ENCODE results near the gene DCHS2.
A peak's percentile ranks its signal among the peaks of the same experiment; 100 is the strongest.

Gene DCHS2

GRCh38 chr4:154329939-154330338 lies 161.7 kb downstream of the DCHS2 start:
- H3K4me3 ChIP-seq (ENCODE audit: low read depth, low read length), result no peak overlapping the region
- in situ Hi-C loops (cut with HindIII; ENCODE audit: low sequenced_read_pairs), result no loop called here
- no peak for DNase-seq (ENCODE audit: low read depth)
- no peak for TF ChIP-seq CTCF (IDR thresholded peaks at IDR 0.05; ENCODE audit: low read depth, low read length, missing control alignments)

- TF ChIP-seq CTCF (IDR thresholded peaks at IDR 0.05; ENCODE audit: low read depth, low read length, missing control alignments), result peak; percentile 23
- H3K4me3 ChIP-seq (ENCODE audit: low read depth, low read length), result no peak overlapping the region
- DNase-seq (ENCODE audit: low read depth), result peak; percentile 22
- in situ Hi-C loops (cut with HindIII; ENCODE audit: low sequenced_read_pairs), result no loop called here
Measured at GRCh38 chr4:154329268-154329868, 162.2 kb downstream of the DCHS2 start.

- DNase-seq (ENCODE audit: low read depth), result no peak
- no peak overlapping the region for H3K4me3 ChIP-seq (ENCODE audit: low read depth, low read length)
- no peak for TF ChIP-seq CTCF (IDR thresholded peaks at IDR 0.05; ENCODE audit: low read depth, low read length, missing control alignments)
- in situ Hi-C loops (cut with HindIII; ENCODE audit: low sequenced_read_pairs), result no loop called here
Measured at GRCh38 chr4:154328030-154328429, 163.6 kb downstream of the DCHS2 start.

- in situ Hi-C loops (cut with HindIII; ENCODE audit: low sequenced_read_pairs), result no loop called here
- no peak for DNase-seq (ENCODE audit: low read depth)
- TF ChIP-seq CTCF (IDR thresholded peaks at IDR 0.05; ENCODE audit: low read depth, low read length, missing control alignments), result no peak
- H3K4me3 ChIP-seq (ENCODE audit: low read depth, low read length), result no peak overlapping the region
Measured at GRCh38 chr4:154320521-154320920, 171.1 kb downstream of the DCHS2 start.

- no peak for TF ChIP-seq CTCF (IDR thresholded peaks at IDR 0.05; ENCODE audit: low read depth, low read length, missing control alignments)
- H3K4me3 ChIP-seq (ENCODE audit: low read depth, low read length), result no peak overlapping the region
- DNase-seq (ENCODE audit: low read depth), result no peak
- in situ Hi-C loops (cut with HindIII; ENCODE audit: low sequenced_read_pairs), result no loop called here
Measured at GRCh38 chr4:154319736-154320135, 171.9 kb downstream of the DCHS2 start.

- no peak for DNase-seq (ENCODE audit: low read depth)
- no peak for TF ChIP-seq CTCF (IDR thresholded peaks at IDR 0.05; ENCODE audit: low read depth, low read length, missing control alignments)
- in situ Hi-C loops (cut with HindIII; ENCODE audit: low sequenced_read_pairs), result no loop called here
- no peak overlapping the region for H3K4me3 ChIP-seq (ENCODE audit: low read depth, low read length)
Measured at GRCh38 chr4:154317201-154317999, 174.2 kb downstream of the DCHS2 start.

Measured in astrocyte of the cerebellum (primary cell).